Measurements from ENCODE around the gene ECEL1.

Gene ECEL1

DNA sequence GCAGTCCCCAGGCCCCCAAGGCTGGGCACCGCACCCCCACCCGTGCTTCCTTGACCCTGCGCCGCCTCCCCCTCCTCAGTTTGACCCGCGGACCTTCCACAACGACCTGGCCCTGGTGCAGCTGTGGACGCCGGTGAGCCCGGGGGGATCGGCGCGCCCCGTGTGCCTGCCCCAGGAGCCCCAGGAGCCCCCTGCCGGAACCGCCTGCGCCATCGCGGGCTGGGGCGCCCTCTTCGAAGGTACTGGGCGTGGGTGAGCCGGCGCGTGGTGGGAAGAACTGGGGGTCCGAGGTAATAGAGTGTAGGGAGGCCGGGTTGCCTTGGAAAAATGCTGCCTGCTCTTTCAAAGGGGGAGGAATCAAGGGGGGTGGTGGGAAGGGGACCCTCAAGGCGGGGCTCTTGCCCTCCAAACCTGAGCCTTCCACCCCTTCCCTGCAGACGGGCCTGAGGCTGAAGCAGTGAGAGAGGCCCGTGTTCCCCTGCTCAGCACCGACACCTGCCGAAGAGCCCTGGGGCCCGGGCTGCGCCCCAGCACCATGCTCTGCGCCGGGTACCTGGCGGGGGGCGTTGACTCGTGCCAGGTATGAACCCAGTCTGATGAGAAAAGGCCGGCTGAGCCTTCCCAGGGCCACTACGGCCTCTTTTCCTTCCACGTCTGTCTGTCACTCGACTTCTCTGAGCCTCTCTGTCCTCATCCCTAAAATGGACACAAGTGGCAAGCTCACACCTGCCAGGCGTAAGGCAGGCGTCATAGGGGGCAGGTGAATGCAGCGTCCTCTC is 35.2 kb upstream of the ECEL1 start:
- DNase-seq, result no peak

GRCh38 chr2:232521959-232522622 is 34.5 kb upstream of the ECEL1 start:
- DNase-seq, result peak in 6 of 14 donors; percentile 7 to 65 (median 22)

DNA sequence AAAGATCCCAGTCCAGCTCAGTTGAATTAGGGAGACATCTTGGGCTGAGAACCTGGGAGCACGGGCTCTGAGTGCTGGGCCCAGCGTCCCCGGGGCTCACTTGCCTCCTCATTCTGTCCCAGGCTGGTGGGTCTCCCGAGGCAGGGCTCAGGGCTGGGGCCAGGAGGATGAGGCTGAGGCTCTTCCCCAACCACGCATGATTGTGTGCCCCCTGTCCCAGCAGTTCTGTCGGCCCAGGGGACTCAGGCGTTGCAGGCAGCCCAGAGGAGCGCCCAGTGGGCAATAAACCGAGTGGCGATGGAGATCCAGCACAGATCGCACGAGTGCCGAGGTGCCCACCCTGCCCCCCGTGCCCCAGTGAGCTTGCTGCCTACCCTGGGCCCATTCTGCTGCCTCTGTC is 33.5 kb upstream of the ECEL1 start:
- no peak for DNase-seq

GRCh38 chr2:232520489-232520888 is 32.9 kb upstream of the ECEL1 start:
- no peak for DNase-seq

- DNase-seq, result no peak
Measured at GRCh38 chr2:232519581-232520438, 32.2 kb upstream of the ECEL1 start, which contains the start of gene PRSS56. TSS of gene PRSS56 (plus strand) at chr2:232520388. CDS start at chr2:232520599, 211 bp downstream.

DNA sequence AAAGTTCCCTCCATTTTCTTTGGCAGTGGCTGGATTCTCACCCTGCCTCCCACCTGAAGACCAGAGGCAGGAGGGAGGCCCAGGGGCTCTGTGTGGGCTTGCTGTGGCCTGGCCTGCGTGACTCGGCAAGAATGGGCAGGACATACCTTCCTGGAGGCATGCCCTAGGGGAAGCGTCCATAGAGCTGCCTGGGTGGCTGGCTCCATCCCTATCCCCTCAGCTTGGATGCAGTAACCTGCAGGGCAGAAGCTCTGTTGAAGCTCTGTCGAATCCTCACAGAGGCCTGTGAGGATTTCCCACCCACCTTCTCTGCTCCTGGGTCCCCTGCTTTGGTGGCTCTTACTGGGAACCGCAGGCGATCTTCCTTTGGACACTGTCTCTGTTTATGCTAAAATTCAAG is 31.2 kb upstream of the ECEL1 start:
- DNase-seq, result no peak

- no peak for DNase-seq
Measured at GRCh38 chr2:232516551-232516950, 28.9 kb upstream of the ECEL1 start.

DNA sequence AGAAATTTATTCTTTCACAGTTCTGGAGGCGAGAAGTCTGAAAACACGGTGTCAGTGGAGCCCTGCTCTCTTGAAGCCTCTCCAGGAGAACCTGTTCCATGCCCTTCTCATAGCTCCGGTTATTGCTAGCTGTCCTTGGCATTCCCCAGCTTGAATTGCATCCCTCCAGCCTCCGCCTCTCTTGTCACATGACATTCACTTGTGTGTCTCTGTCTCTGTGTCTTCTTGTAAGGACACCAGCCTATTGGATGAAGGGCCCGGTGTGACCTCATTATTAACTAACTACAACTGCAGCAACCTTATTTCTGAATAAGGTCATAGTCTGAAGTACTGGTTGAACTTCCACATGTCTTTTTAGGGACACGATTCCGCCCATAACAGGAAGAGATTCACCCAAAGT is 28.0 kb upstream of the ECEL1 start:
- DNase-seq, result no peak

GRCh38 chr2:232513353-232513752 is 25.7 kb upstream of the ECEL1 start:
- no peak for DNase-seq

GRCh38 chr2:232512602-232513001 is 25.0 kb upstream of the ECEL1 start:
- DNase-seq, result no peak

- peak in 1 of 14 donors; percentile 24 for DNase-seq
Measured at GRCh38 chr2:232511336-232511890, 23.8 kb upstream of the ECEL1 start.

GRCh38 chr2:232508251-232508650 is 20.6 kb upstream of the ECEL1 start:
- no peak for DNase-seq

- DNase-seq, result no peak
Measured at GRCh38 chr2:232506709-232507108, 19.1 kb upstream of the ECEL1 start.

GRCh38 chr2:232505856-232506255 is 18.2 kb upstream of the ECEL1 start:
- no peak for DNase-seq

DNA sequence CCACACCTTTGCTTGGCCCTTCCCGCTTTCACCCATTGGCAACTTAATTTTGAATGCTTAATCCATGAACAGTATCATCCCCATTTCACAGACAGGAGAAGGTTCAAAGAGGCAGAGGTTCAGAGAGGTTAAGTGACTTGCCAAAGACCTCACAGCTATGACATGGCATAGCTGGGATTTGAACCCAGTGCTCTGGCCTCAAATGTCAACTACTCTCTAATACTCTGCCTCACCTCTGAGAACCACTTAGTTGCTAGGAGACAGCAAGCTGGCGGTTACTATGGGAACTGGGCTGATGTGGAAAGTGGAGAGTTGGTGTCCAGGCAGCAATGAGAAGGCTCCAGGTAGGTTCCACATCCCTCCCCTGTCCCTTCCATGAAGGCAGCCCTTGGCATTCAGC is 16.8 kb upstream of the ECEL1 start:
- DNase-seq, result peak in 1 of 14 donors; percentile 7

DNA sequence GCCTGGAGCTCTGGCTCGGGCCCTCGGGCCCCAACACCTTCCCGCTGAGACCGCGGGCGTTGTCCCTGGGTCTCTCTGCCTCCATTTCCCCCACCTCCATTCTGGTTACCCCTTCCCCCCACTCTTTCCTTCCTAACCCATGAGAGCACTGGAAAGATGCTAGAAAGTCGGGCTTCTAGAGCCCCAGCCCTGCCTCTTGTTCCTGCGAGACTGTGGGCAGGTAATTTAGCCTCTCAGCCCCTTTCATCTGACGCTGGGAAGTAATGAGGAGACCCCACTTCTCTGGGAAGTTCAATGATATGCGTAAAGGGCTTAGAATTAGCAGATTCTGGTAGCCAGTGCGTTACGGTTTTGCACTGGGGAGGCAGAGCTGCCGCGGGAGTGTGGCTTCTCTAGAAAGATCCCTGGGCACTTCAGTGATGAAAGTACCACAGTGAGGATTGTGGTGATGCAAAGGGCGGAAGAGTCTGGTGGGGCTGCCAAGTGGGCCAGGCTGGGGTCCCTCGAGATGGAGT is 16.2 kb upstream of the ECEL1 start:
- DNase-seq, result no peak

GRCh38 chr2:232502911-232503808 is 15.5 kb upstream of the ECEL1 start:
- peak in 8 of 14 donors; percentile 8 to 58 (median 15) for DNase-seq

DNA sequence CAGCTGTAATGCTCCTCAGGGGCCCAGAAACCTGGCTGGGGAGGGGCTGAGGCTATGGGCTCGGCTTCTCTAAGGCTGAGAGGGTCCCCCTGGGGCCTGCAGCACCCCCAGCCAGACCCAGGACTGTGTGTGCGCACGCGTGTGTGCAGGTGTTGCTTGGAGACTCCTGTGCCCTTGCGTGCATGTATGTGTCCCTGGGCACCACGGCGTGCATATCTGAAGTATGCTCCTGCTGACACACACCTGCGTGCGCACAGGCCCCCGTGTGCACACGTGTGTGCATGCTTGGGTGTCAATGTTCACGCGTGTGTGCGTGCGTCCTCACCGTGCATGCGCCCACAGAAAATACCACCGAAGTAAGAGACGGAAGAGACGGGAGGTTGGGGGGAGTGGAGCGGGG is 14.9 kb upstream of the ECEL1 start:
- no peak for DNase-seq

- no peak for DNase-seq
Measured at GRCh38 chr2:232501794-232502390, 14.3 kb upstream of the ECEL1 start.

DNA sequence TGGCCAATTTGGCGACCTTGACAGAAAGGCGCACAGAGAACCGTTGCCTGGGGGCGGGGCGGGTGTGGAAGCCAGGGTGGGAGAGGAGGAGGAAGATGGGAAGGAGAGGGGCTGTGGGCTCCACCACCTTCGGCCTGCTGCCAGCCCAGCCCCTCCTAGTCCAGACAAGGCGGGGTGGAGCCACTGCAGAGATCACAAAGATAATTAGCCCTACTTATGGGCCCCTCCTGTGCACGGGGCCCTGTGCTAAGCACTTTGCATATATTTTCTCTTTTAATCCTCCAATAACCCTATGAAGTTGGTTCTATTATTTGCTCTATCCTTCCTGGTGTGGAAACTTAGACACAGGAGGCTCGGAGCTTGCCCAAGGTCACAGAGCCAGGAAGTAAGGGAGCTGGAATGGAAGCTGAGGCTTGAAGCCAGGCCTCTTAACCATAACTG is 13.7 kb upstream of the ECEL1 start:
- DNase-seq, result no peak

DNA sequence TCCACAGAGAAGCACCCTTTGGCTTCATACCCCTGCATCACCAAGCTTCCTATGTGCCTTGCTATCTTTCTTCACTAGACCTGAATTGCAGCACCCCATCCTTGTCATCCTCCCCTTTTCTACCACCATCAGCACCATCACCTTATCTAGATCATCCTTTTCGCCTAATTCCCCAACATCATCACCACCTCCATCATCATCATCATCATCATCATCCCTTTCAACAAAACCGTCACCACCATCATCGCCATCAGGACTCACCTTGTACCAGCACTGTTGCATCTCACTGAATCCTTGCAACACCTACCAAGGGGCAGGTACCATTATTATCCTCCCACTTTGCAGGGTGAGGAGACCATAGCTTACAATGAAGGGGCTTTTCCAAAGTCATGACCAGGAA is 10.8 kb upstream of the ECEL1 start:
- DNase-seq, result no peak

Data from C1 segment of cervical spinal cord (tissue), 14 donors.